Gastroesophageal sphincter (tissue), 3 donors: ENCODE measurements around the gene RPP30.

Experiments used
- CTCF ChIP-seq, 4 experiments: fragments of 200-600 bp in 2 of 4; fragments of 450-650 bp in 2 of 4; sonication (generic) in 1 of 4; IDR thresholded peaks; one replicate each; pipeline ENCODE4 v1.5.1; 2017 to 2019; ENCODE audit warnings: antibody characterized with exemption in 4 of 4, mild to moderate bottlenecking in 2 of 4, moderate library complexity in 2 of 4
- POLR2AphosphoS5 ChIP-seq: sonication (generic); formaldehyde crosslinking; IDR thresholded peaks from one replicate; pipeline ENCODE4 v1.6.1; 2017; ENCODE audit warnings: antibody characterized with exemption

GRCh38 chr10:90849956-90850749 is 21.6 kb upstream of the RPP30 start:
- TF ChIP-seq CTCF (IDR thresholded peaks at IDR 0.05) (no peak), POLR2AphosphoS5 (no peak)
